HepG2 (cell line): Measurements from ENCODE around the gene GABRG3. TPM values are rescaled to one million over a fixed set of nuclear protein-coding genes. Genes with fewer than 3 reads are reported as not detected.

ENCODE experiments used
- ATAC-seq: fragments of 200-7000 bp; cut with Tn5 transposase; 3 replicates; pipeline ENCODE4 v1.9.1; 2020; ENCODE audit warnings: mild to moderate bottlenecking, moderate library complexity
- BruUV-seq: library from RNA; stranded (reverse); fragments of 400-500 nt; replicated peaks from 2 replicates; lab custom pipeline; 2021; lab: Mats Ljungman, UMichigan
- CTCF ChIA-PET: fragments of 300-600 bp; formaldehyde crosslinking; extraction: SDS; loops from one replicate; lab custom pipeline; 2021; ENCODE audit warnings: low total read pairs, inconsistent platforms, low intra/inter-chr PET ratio; lab: Yijun Ruan, JAX
- POLR2A ChIA-PET: fragments of 350-600 bp; sonication (Branson Sonifier 250); formaldehyde crosslinking; loops from one replicate; lab custom pipeline; 2020; ENCODE audit warnings: antibody characterized with exemption, inconsistent platforms; lab: Yijun Ruan, JAX
- DNase-seq: peaks from one replicate; pipeline ENCODE4 v3.0.0-alpha.2; 2015; ENCODE audit warnings: low spot score
- FAIRE-seq: peaks from 3 replicates; lab custom pipeline; 2011; peaks lifted over from hg19 to GRCh38; lab: Jason Lieb, UNC
- H2AFZ ChIP-seq: one replicate; pipeline ENCODE4 v1.6.1; 2011; ENCODE audit warnings: low read length, inconsistent platforms
- H3K27ac ChIP-seq: fragments of 300-600 bp; 3 replicates; pipeline ENCODE4 v1.8.0; 2011; ENCODE audit warnings: mixed run types, mild to moderate bottlenecking, mixed read lengths, low read length, inconsistent platforms; ENCODE audit not compliant: insufficient read depth; ENCODE audit errors: extremely low read length
- H3K27me3 ChIP-seq, 2 experiments: fragments of 200-600 bp in 1 of 2; 2 replicates in 1 of 2; 3 replicates in 1 of 2; pipeline versions ENCODE4 v1.6.0 to v1.8.0; 2011; ENCODE audit warnings: low read length in 2 of 2, mild to moderate bottlenecking in 2 of 2, moderate library complexity in 2 of 2, inconsistent platforms in 1 of 2; ENCODE audit not compliant: insufficient read depth in 2 of 2, control insufficient read depth in 1 of 2
- H3K36me3 ChIP-seq, 2 experiments: fragments of 200-600 bp in 1 of 2; replicated peaks in 1 of 2; 2 replicates in 1 of 2; 3 replicates in 1 of 2; pipeline versions ENCODE4 v1.5.1 to v1.8.0; 2011; ENCODE audit warnings: low read length in 2 of 2, inconsistent platforms in 1 of 2; ENCODE audit not compliant: insufficient read depth in 2 of 2, control insufficient read depth in 1 of 2
- H3K4me1 ChIP-seq: 2 replicates; pipeline ENCODE4 v1.5.1; 2012; ENCODE audit warnings: low read length, inconsistent platforms; ENCODE audit not compliant: insufficient read depth
- H3K4me2 ChIP-seq: 2 replicates; pipeline ENCODE4 v1.6.0; 2011; ENCODE audit warnings: low read depth, low read length, inconsistent platforms
- H3K4me3 ChIP-seq, 3 experiments: fragments of 200-600 bp in 1 of 3; sonication (generic), shearing (Covaris generic) in 1 of 3; replicated peaks in 1 of 3; 2 replicates each; pipeline ENCODE4 v1.5.1; 2011 to 2016; ENCODE audit warnings: low read length in 3 of 3, inconsistent platforms in 2 of 3, low read depth in 2 of 3, mild to moderate bottlenecking in 2 of 3, control low read depth in 1 of 3, mixed read lengths in 1 of 3; ENCODE audit not compliant: insufficient read depth in 1 of 3
- H3K79me2 ChIP-seq: one replicate; pipeline ENCODE4 v1.6.1; 2011; ENCODE audit warnings: low read length, inconsistent platforms; ENCODE audit not compliant: insufficient read depth
- H3K9ac ChIP-seq: 2 replicates; pipeline ENCODE4 v1.6.0; 2011; ENCODE audit warnings: mild to moderate bottlenecking, low read depth, low read length, inconsistent platforms; ENCODE audit not compliant: insufficient read depth
- H3K9me3 ChIP-seq: 2 replicates; pipeline ENCODE4 v1.5.1; 2012; ENCODE audit warnings: mild to moderate bottlenecking, low read length
- H4K20me1 ChIP-seq: 2 replicates; pipeline ENCODE4 v1.6.0; 2011; ENCODE audit warnings: inconsistent platforms, mild to moderate bottlenecking, low read length, moderate library complexity; ENCODE audit not compliant: insufficient read depth
- ETV6 ChIP-seq: sonication (generic); formaldehyde crosslinking; conservative IDR thresholded peaks from 2 replicates; pipeline ENCODE4 v1.4.0; 2020; ENCODE audit warnings: missing genetic modification reagents
- HHEX ChIP-seq: IDR thresholded peaks from 2 replicates; pipeline ENCODE4 v1.6.1; 2016; ENCODE audit warnings: control low read depth
- NR2F6 ChIP-seq, 2 experiments: IDR thresholded peaks; 2 replicates each; pipeline ENCODE4 v1.6.1; 2016; ENCODE audit warnings: antibody characterized with exemption in 1 of 2, mild to moderate bottlenecking in 1 of 2
- PITX1 ChIP-seq: sonication (generic); formaldehyde crosslinking; IDR thresholded peaks from 2 replicates; pipeline ENCODE4 v1.5.1; 2020; ENCODE audit warnings: mild to moderate bottlenecking, missing genetic modification reagents
- POLR2A ChIP-seq, 2 experiments: IDR thresholded peaks; 2 replicates each; pipeline ENCODE4 v1.6.1; 2011; ENCODE audit warnings: low read depth in 2 of 2, low read length in 2 of 2, mild to moderate bottlenecking in 1 of 2, moderate library complexity in 1 of 2; ENCODE audit not compliant: insufficient read depth in 1 of 2
- SKI ChIP-seq: fragments of 450-650 bp; IDR thresholded peaks from one replicate; pipeline ENCODE4 v1.6.1; 2018; ENCODE audit warnings: mild to moderate bottlenecking; ENCODE audit not compliant: partially characterized antibody
- SRSF1 ChIP-seq: fragments of 200-400 bp; formaldehyde crosslinking; optimal IDR thresholded peaks from 2 replicates; pipeline ENCODE3; 2017; ENCODE audit warnings: mild to moderate bottlenecking, low read depth, low read length, moderate library complexity
- TARDBP ChIP-seq: sonication (generic); formaldehyde crosslinking; IDR thresholded peaks from 2 replicates; pipeline ENCODE4 v1.8.0; 2022; ENCODE audit warnings: mild to moderate bottlenecking, missing genetic modification reagents
- TBL1XR1 ChIP-seq: fragments of 150-350 bp; IDR thresholded peaks from 2 replicates; pipeline ENCODE4 v1.6.1; 2014; ENCODE audit warnings: borderline replicate concordance, low read length; ENCODE audit not compliant: partially characterized antibody
- YY1 ChIP-seq: IDR thresholded peaks from 2 replicates; pipeline ENCODE4 v1.6.1; 2011; ENCODE audit warnings: low read length, low read depth, moderate library complexity, mild to moderate bottlenecking; ENCODE audit not compliant: insufficient read depth, insufficient replicate concordance
- ZMAT3 ChIP-seq: sonication (generic); formaldehyde crosslinking; conservative IDR thresholded peaks from 2 replicates; pipeline ENCODE4 v1.7.0; 2021; ENCODE audit warnings: missing genetic modification reagents
- ZNF382 ChIP-seq: sonication (generic); formaldehyde crosslinking; IDR thresholded peaks from 2 replicates; pipeline ENCODE4 v1.5.0; 2020; ENCODE audit warnings: missing genetic modification reagents, mild to moderate bottlenecking, borderline replicate concordance
- ZNF670 ChIP-seq: sonication (generic); formaldehyde crosslinking; IDR thresholded peaks from 2 replicates; pipeline ENCODE4 v1.8.0; 2022; ENCODE audit warnings: mild to moderate bottlenecking, missing genetic modification reagents, borderline replicate concordance
- ZNF672 ChIP-seq: sonication (generic); formaldehyde crosslinking; IDR thresholded peaks from 2 replicates; pipeline ENCODE4 v1.8.1; 2022; ENCODE audit warnings: missing genetic modification reagents
- ZNF737 ChIP-seq: sonication (generic); formaldehyde crosslinking; IDR thresholded peaks from 2 replicates; pipeline ENCODE4 v1.5.0; 2020; ENCODE audit warnings: missing genetic modification reagents, mild to moderate bottlenecking, borderline replicate concordance
- ZNF782 ChIP-seq: sonication (generic); formaldehyde crosslinking; IDR thresholded peaks from 2 replicates; pipeline ENCODE4 v1.4.0; 2020; ENCODE audit warnings: missing genetic modification reagents, mild to moderate bottlenecking, borderline replicate concordance
- WGBS: methylation state at CpG from one replicate; pipeline ENCODE4 v1.1.6; 2017; ENCODE audit warnings: low lambda C conversion rate; 5-methylcytosine and 5-hydroxymethylcytosine counted together
- in situ Hi-C: cut with HindIII; loops from 2 replicates; pipeline ENCODE4 v1.10.0; 2017; ENCODE audit warnings: low pct_unique_long_range_greater_than_20kb; ENCODE audit not compliant: extremely low pct_ligation_motif_present
- intact Hi-C: fragments of 100-400 bp; cut with micrococcal nuclease; formaldehyde crosslinking; loops from one replicate; pipeline ENCODE4 v1.10.0; 2022; ENCODE audit not compliant: unreplicated experiment
- polyA plus RNA-seq, 8 experiments: library from polyadenylated mRNA; depleted of rRNA in 3 of 8; stranded (reverse) in 7 of 8; unstranded in 1 of 8; fragments of >200 nt; fragmentation: Illumina TruSeq in 4 of 8; extraction: Trizol in 4 of 8; gene quantifications; 2 replicates each; pipeline versions ENCODE4 v1.2.1 to v1.2.3, GENCODE V29; 2011 to 2016; ENCODE audit warnings: low read depth in 4 of 8, missing spikeins in 1 of 8, mixed read lengths in 1 of 8; ENCODE audit not compliant: insufficient read depth in 1 of 8
- total RNA-seq, 5 experiments: library from RNA; depleted of rRNA; stranded (reverse); fragments of >200 nt; fragmentation: Illumina TruSeq; extraction: Trizol; gene quantifications; 2 replicates each; pipeline ENCODE4 v1.2.3, GENCODE V29; 2016; ENCODE audit warnings: low read depth in 1 of 5
- TF ChIP-seq, protein P1 (sequence below): sonication (generic); formaldehyde crosslinking; IDR thresholded peaks from 2 replicates; pipeline ENCODE4 v1.4.0; 2020; ENCODE audit warnings: mild to moderate bottlenecking, missing genetic modification reagents
- TF ChIP-seq, protein P2 (sequence below): sonication (generic); formaldehyde crosslinking; IDR thresholded peaks from 2 replicates; pipeline ENCODE4 v1.8.1; 2022; ENCODE audit warnings: low read depth, mild to moderate bottlenecking, missing genetic modification reagents
- TF ChIP-seq, protein P3 (sequence below): IDR thresholded peaks from 2 replicates; pipeline ENCODE4 v1.6.1; 2012; ENCODE audit warnings: low read length, improper control_type of control experiment

The GABRG3 gene
- total and polyA plus RNA-seq, 2 of the 13 experiments (the other 11 are each of a cell fraction or from before 2014, with no cell fraction given), result not detected

DNA sequence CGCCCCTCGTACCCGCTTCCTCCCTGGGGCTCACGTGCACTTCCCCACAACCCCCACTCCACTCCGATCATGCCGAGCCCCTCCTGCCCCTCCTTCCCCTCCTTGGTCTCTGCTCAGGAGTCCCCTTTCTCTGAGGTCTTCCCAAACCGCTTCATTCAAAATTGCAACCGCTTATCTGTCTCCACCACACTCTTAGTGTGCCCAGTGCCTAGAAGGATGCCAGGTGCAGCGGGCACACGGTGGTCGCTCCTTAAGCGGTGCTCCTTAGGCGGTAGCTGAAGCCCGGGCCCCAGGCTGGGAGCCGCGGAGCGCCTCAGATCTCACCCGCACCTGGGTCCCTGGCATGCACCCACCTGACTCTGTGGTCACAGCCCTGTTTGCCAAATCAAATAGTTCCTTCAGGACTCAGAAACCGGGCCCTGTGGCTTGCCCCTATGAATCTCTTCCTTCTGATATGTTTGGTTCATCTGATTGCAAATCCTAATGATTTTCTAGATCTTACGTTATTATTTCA is 603.6 kb downstream of the GABRG3 start (continued):
- TF ChIP-seq, protein P1, sequence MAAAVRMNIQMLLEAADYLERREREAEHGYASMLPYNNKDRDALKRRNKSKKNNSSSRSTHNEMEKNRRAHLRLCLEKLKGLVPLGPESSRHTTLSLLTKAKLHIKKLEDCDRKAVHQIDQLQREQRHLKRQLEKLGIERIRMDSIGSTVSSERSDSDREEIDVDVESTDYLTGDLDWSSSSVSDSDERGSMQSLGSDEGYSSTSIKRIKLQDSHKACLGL (CRISPR knock-in tag), result no peak
- TF ChIP-seq, protein P2, sequence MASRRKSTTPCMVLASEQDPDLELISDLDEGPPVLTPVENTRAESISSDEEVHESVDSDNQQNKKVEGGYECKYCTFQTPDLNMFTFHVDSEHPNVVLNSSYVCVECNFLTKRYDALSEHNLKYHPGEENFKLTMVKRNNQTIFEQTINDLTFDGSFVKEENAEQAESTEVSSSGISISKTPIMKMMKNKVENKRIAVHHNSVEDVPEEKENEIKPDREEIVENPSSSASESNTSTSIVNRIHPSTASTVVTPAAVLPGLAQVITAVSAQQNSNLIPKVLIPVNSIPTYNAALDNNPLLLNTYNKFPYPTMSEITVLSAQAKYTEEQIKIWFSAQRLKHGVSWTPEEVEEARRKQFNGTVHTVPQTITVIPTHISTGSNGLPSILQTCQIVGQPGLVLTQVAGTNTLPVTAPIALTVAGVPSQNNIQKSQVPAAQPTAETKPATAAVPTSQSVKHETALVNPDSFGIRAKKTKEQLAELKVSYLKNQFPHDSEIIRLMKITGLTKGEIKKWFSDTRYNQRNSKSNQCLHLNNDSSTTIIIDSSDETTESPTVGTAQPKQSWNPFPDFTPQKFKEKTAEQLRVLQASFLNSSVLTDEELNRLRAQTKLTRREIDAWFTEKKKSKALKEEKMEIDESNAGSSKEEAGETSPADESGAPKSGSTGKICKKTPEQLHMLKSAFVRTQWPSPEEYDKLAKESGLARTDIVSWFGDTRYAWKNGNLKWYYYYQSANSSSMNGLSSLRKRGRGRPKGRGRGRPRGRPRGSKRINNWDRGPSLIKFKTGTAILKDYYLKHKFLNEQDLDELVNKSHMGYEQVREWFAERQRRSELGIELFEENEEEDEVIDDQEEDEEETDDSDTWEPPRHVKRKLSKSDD (CRISPR knock-in tag), result no peak
- TF ChIP-seq HHEX (CRISPR knock-in tag), result no peak

DNA sequence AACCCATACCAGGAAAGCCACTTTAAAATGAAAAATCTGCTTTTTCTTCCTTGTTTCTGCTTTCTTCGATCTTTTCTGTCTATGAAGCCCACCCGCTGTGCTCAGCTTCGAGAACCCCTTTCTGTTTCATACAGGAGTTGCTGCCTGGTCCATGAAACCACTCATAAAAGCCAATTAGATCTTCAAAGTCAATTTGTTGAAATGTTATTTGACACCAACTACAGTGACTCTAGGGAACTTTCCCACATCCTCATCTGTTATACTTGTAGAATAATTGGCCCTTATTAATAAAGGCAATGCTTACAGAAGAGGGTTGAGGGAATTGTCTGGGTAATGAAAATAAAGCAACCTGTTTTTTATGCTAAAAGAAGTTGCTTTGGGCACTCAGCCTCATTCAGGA is 604.5 kb downstream of the GABRG3 start:
- H3K79me2 ChIP-seq, result no peaks in the 10 kb centered on the region
- no peak overlapping the region for H3K27ac ChIP-seq
- H3K4me2 ChIP-seq, result no peak overlapping the region
- DNase-seq (no peak), FAIRE-seq (no peak), ATAC-seq (no peak)
- no peaks in the 10 kb centered on the region for H3K36me3 ChIP-seq
- H3K9ac ChIP-seq, result no peak overlapping the region
- peaks cover 39% of the 10 kb centered on the region; the same call in 1 of the 2 replicates for H3K9me3 ChIP-seq
- WGBS, result 19% methylated on average over 3 of the region's 3 CpGs
- intact Hi-C loops, result no loop called here
- ChIA-PET POLR2A (no interaction called here), CTCF (no interaction called here)
- in situ Hi-C loops, result no loop called here
- H2AFZ ChIP-seq, result no peak overlapping the region
- H3K4me1 ChIP-seq, result peaks cover 19% of the 10 kb centered on the region
- H3K27me3 ChIP-seq, result no peaks in the 10 kb centered on the region; a peak in 1 of 5 replicates
- no peak overlapping the region for H3K4me3 ChIP-seq
- no peaks in the 10 kb centered on the region for H4K20me1 ChIP-seq
- BruUV-seq, result no TSS peak
- TF ChIP-seq ZNF737 (CRISPR knock-in tag) (no peak), ZMAT3 (CRISPR knock-in tag) (no peak), TARDBP (no peak), ZNF382 (CRISPR knock-in tag) (no peak), SRSF1 (no peak), YY1 (no peak), NR2F6 (IDR thresholded peaks at IDR 0.05) (no peak), NR2F6 (CRISPR knock-in tag; IDR thresholded peaks at IDR 0.05) (no peak), TBL1XR1 (no peak), ETV6 (no peak), ZNF670 (no peak), POLR2A (IDR thresholded peaks at IDR 0.05; ENCODE audit: insufficient read depth in 1 of 2, low read depth in 2 of 2, low read length in 2 of 2) (no peak), ZNF672 (no peak), PITX1 (CRISPR knock-in tag) (no peak), ZNF782 (no peak), SKI (no peak)
- TF ChIP-seq, protein P3, sequence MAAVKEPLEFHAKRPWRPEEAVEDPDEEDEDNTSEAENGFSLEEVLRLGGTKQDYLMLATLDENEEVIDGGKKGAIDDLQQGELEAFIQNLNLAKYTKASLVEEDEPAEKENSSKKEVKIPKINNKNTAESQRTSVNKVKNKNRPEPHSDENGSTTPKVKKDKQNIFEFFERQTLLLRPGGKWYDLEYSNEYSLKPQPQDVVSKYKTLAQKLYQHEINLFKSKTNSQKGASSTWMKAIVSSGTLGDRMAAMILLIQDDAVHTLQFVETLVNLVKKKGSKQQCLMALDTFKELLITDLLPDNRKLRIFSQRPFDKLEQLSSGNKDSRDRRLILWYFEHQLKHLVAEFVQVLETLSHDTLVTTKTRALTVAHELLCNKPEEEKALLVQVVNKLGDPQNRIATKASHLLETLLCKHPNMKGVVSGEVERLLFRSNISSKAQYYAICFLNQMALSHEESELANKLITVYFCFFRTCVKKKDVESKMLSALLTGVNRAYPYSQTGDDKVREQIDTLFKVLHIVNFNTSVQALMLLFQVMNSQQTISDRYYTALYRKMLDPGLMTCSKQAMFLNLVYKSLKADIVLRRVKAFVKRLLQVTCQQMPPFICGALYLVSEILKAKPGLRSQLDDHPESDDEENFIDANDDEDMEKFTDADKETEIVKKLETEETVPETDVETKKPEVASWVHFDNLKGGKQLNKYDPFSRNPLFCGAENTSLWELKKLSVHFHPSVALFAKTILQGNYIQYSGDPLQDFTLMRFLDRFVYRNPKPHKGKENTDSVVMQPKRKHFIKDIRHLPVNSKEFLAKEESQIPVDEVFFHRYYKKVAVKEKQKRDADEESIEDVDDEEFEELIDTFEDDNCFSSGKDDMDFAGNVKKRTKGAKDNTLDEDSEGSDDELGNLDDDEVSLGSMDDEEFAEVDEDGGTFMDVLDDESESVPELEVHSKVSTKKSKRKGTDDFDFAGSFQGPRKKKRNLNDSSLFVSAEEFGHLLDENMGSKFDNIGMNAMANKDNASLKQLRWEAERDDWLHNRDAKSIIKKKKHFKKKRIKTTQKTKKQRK, result no peak
